H1 (cell line): ENCODE results near the gene TNFAIP2. TPM values are rescaled to one million over a fixed set of nuclear protein-coding genes. Genes with fewer than 3 reads are reported as not detected.

ENCODE experiments used
- CTCF ChIA-PET: fragments of 300-600 bp; sonication (Branson Sonifier 250); formaldehyde crosslinking; loops from one replicate; lab custom pipeline; 2021; ENCODE audit not compliant: partially characterized antibody; lab: Charles Lee
- POLR2A ChIA-PET: fragments of 300-600 bp; sonication (Branson Sonifier 250); formaldehyde crosslinking; loops from one replicate; lab custom pipeline; 2021; ENCODE audit warnings: inconsistent platforms; ENCODE audit not compliant: partially characterized antibody; lab: Charles Lee
- DNase-seq, 2 experiments: peaks; one replicate each; pipeline versions ENCODE4 v3.0.0 to v3.0.0-alpha.2; 2010 to 2022; ENCODE audit warnings: low spot score in 2 of 2, low read depth in 1 of 2, mixed read lengths in 1 of 2
- FAIRE-seq: peaks from 2 replicates; lab custom pipeline; 2011; peaks lifted over from hg19 to GRCh38; lab: Jason Lieb, UNC
- H2AFZ ChIP-seq: 2 replicates; pipeline ENCODE4 v1.8.1; 2012; ENCODE audit warnings: low read length, inconsistent platforms
- H2AK5ac ChIP-seq: 2 replicates; pipeline ENCODE4 v1.6.1; 2013; ENCODE audit warnings: low read depth, low read length
- H2BK120ac ChIP-seq: replicated peaks from 2 replicates; pipeline ENCODE3; 2013; ENCODE audit warnings: low read depth, low read length, inconsistent platforms
- H2BK12ac ChIP-seq: 2 replicates; pipeline ENCODE4 v1.6.1; 2013; ENCODE audit warnings: low read depth, low read length
- H2BK15ac ChIP-seq: 2 replicates; pipeline ENCODE4 v1.6.1; 2013; ENCODE audit warnings: low read length
- H2BK20ac ChIP-seq: 2 replicates; pipeline ENCODE4 v1.6.1; 2013; ENCODE audit warnings: low read length
- H2BK5ac ChIP-seq: 2 replicates; pipeline ENCODE4 v1.6.1; 2013; ENCODE audit warnings: low read depth, low read length
- H3K14ac ChIP-seq: 2 replicates; pipeline ENCODE4 v1.6.1; 2013; ENCODE audit warnings: inconsistent platforms; ENCODE audit not compliant: insufficient read length
- H3K18ac ChIP-seq: 2 replicates; pipeline ENCODE4 v1.6.1; 2013; ENCODE audit warnings: low read length; ENCODE audit errors: extremely low read depth
- H3K23ac ChIP-seq: 2 replicates; pipeline ENCODE4 v1.6.1; 2013; ENCODE audit warnings: inconsistent platforms; ENCODE audit not compliant: insufficient read length
- H3K23me2 ChIP-seq: 2 replicates; pipeline ENCODE4 v1.6.1; 2013; ENCODE audit warnings: low read depth, low read length
- H3K27ac ChIP-seq: 2 replicates; pipeline ENCODE4 v1.6.1; 2011; ENCODE audit warnings: low read depth, low read length, inconsistent platforms
- H3K27me3 ChIP-seq, 4 experiments: replicated peaks in 1 of 4; 1 replicate in 1 of 4; 2 replicates in 3 of 4; pipeline versions ENCODE4 v1.6.1 to v1.8.1; 2011 to 2013; ENCODE audit warnings: low read length in 3 of 4, mild to moderate bottlenecking in 3 of 4, inconsistent platforms in 2 of 4, mixed read lengths in 2 of 4, moderate library complexity in 1 of 4; ENCODE audit not compliant: control insufficient read depth in 3 of 4, insufficient read depth in 3 of 4; ENCODE audit errors: extremely low read depth in 1 of 4
- H3K36me3 ChIP-seq, 4 experiments: 2 replicates each; pipeline versions ENCODE4 v1.6.1 to v1.8.1; 2011 to 2013; ENCODE audit warnings: mild to moderate bottlenecking in 4 of 4, low read length in 3 of 4, moderate library complexity in 2 of 4, control low read depth in 1 of 4, inconsistent platforms in 1 of 4; ENCODE audit not compliant: insufficient read depth in 4 of 4, control insufficient read depth in 2 of 4
- H3K4ac ChIP-seq: replicated peaks from 2 replicates; pipeline ENCODE3; 2013; ENCODE audit warnings: low read length, low read depth, mixed read lengths, inconsistent platforms; ENCODE audit not compliant: insufficient read length
- H3K4me1 ChIP-seq, 4 experiments: replicated peaks in 1 of 4; 1 replicate in 1 of 4; 2 replicates in 3 of 4; pipeline versions ENCODE4 v1.6.1 to v1.8.1; 2011 to 2013; ENCODE audit warnings: low read length in 3 of 4, inconsistent platforms in 2 of 4, mixed read lengths in 1 of 4; ENCODE audit not compliant: insufficient read depth in 4 of 4, control insufficient read depth in 3 of 4
- H3K4me2 ChIP-seq, 2 experiments: 2 replicates each; pipeline versions ENCODE4 v1.6.1 to v1.8.1; 2011 to 2013; ENCODE audit warnings: low read depth in 2 of 2, low read length in 2 of 2, control low read depth in 1 of 2, inconsistent platforms in 1 of 2, mild to moderate bottlenecking in 1 of 2; ENCODE audit not compliant: insufficient read depth in 1 of 2
- H3K4me3 ChIP-seq, 4 experiments: fragments of 200-600, 300-600 bp in 1 of 4; sonication (generic), shearing (Covaris generic), sonication (Bioruptor Twin) in 1 of 4; 2 replicates each; pipeline versions ENCODE4 v1.5.1 to v1.8.1; 2011 to 2016; ENCODE audit warnings: low read length in 4 of 4, low read depth in 3 of 4, control low read depth in 2 of 4, inconsistent platforms in 2 of 4, mild to moderate bottlenecking in 2 of 4, mixed read lengths in 1 of 4, moderate library complexity in 1 of 4; ENCODE audit not compliant: insufficient read depth in 2 of 4; ENCODE audit errors: extremely low read depth in 1 of 4
- H3K56ac ChIP-seq: replicated peaks from 2 replicates; pipeline ENCODE3; 2013; ENCODE audit warnings: low read depth, mild to moderate bottlenecking, mixed read lengths, low read length, inconsistent platforms; ENCODE audit not compliant: insufficient read length
- H3K79me1 ChIP-seq: 2 replicates; pipeline ENCODE4 v1.6.1; 2013; ENCODE audit warnings: low read depth, low read length, control low read depth
- H3K79me2 ChIP-seq, 2 experiments: 2 replicates each; pipeline versions ENCODE4 v1.6.1 to v1.8.1; 2012 to 2013; ENCODE audit warnings: low read length in 2 of 2, mild to moderate bottlenecking in 2 of 2, inconsistent platforms in 1 of 2; ENCODE audit not compliant: insufficient read depth in 2 of 2, control insufficient read depth in 1 of 2
- H3K9ac ChIP-seq, 4 experiments: replicated peaks in 1 of 4; 1 replicate in 1 of 4; 2 replicates in 3 of 4; pipeline versions ENCODE4 v1.6.1 to v1.8.1; 2011 to 2013; ENCODE audit warnings: low read depth in 3 of 4, low read length in 3 of 4, control low read depth in 2 of 4, mild to moderate bottlenecking in 2 of 4, moderate library complexity in 2 of 4, inconsistent platforms in 1 of 4; ENCODE audit errors: extremely low read depth in 1 of 4
- H3K9me3 ChIP-seq, 2 experiments: 2 replicates each; pipeline versions ENCODE4 v1.6.1 to v1.8.1; 2012 to 2013; ENCODE audit warnings: mild to moderate bottlenecking in 2 of 2, moderate library complexity in 2 of 2, control low read depth in 1 of 2, inconsistent platforms in 1 of 2, low read depth in 1 of 2, low read length in 1 of 2, mixed read lengths in 1 of 2; ENCODE audit not compliant: insufficient read depth in 2 of 2
- H4K20me1 ChIP-seq, 2 experiments: replicated peaks in 1 of 2; 2 replicates each; pipeline versions ENCODE3 to v1.8.1; 2011 to 2013; ENCODE audit warnings: inconsistent platforms in 2 of 2, low read length in 2 of 2, mild to moderate bottlenecking in 1 of 2; ENCODE audit not compliant: insufficient read depth in 2 of 2, control insufficient read depth in 1 of 2
- H4K5ac ChIP-seq: 2 replicates; pipeline ENCODE4 v1.6.1; 2013; ENCODE audit warnings: low read length, low read depth, mixed read lengths, inconsistent platforms; ENCODE audit not compliant: insufficient read length
- H4K8ac ChIP-seq: 2 replicates; pipeline ENCODE4 v1.8.0; 2013; ENCODE audit warnings: mild to moderate bottlenecking, moderate library complexity, low read length, inconsistent platforms; ENCODE audit not compliant: insufficient read depth; ENCODE audit errors: extremely low read depth
- H4K91ac ChIP-seq: replicated peaks from 2 replicates; pipeline ENCODE3; 2013; ENCODE audit warnings: low read length, mixed read lengths, inconsistent platforms; ENCODE audit not compliant: insufficient read length
- CHD1 ChIP-seq: IDR thresholded peaks from 2 replicates; pipeline ENCODE4 v1.6.1; 2012; ENCODE audit warnings: low read depth, low read length, improper control_type of control experiment
- EP300 ChIP-seq, 2 experiments: IDR thresholded peaks; 1 replicate in 1 of 2; 2 replicates in 1 of 2; pipeline ENCODE4 v1.6.1; 2011 to 2012; ENCODE audit warnings: low read depth in 2 of 2, low read length in 2 of 2, mild to moderate bottlenecking in 2 of 2, borderline replicate concordance in 1 of 2, inconsistent platforms in 1 of 2, moderate library complexity in 1 of 2
- EZH2 ChIP-seq: fragments of 200-600 bp; sonication (generic); IDR thresholded peaks from 2 replicates; pipeline ENCODE4 v1.7.1; 2012; ENCODE audit warnings: low read depth, mild to moderate bottlenecking, moderate library complexity, low read length, inconsistent platforms; ENCODE audit not compliant: severe bottlenecking
- HDAC6 ChIP-seq: IDR thresholded peaks from one replicate; pipeline ENCODE4 v1.7.1; 2012; ENCODE audit warnings: low read depth, mild to moderate bottlenecking, inconsistent platforms, low read length, moderate library complexity
- KDM5A ChIP-seq: fragments of 200-600 bp; IDR thresholded peaks from 2 replicates; pipeline ENCODE4 v1.7.1; 2012; ENCODE audit warnings: mild to moderate bottlenecking, low read length, inconsistent platforms, mixed read lengths
- SRF ChIP-seq: IDR thresholded peaks from 2 replicates; pipeline ENCODE4 v1.6.1; 2011; ENCODE audit warnings: mild to moderate bottlenecking, low read depth, low read length, moderate library complexity
- TBP ChIP-seq: IDR thresholded peaks from 2 replicates; pipeline ENCODE4 v1.6.1; 2011; ENCODE audit warnings: low read depth, low read length, improper control_type of control experiment
- YY1 ChIP-seq: IDR thresholded peaks from 2 replicates; pipeline ENCODE4 v1.6.1; 2011; ENCODE audit warnings: low read depth, mild to moderate bottlenecking, low read length
- WGBS, 2 experiments: shearing (Covaris generic) in 1 of 2; methylation state at CpG; one replicate each; pipeline versions ENCODE4 v1.1.6 to v1.1.7; 2013 to 2015; ENCODE audit warnings: low lambda C conversion rate in 2 of 2, mixed read lengths in 2 of 2, inconsistent platforms in 1 of 2, low coverage in 1 of 2, missing lambda C conversion rate in 1 of 2; ENCODE audit not compliant: insufficient replicate concordance in 2 of 2, insufficient coverage in 1 of 2, insufficient read length in 1 of 2; ENCODE audit errors: extremely low coverage in 1 of 2, missing lambda C conversion rate in 1 of 2; 5-methylcytosine and 5-hydroxymethylcytosine counted together
- polyA plus RNA-seq, 7 experiments: library from polyadenylated mRNA; depleted of rRNA in 3 of 7; stranded (reverse) in 5 of 7; unstranded in 2 of 7; fragments of >200 nt in 5 of 7; fragments of 200-250 nt in 2 of 7; gene quantifications; 1 replicate in 5 of 7; 2 replicates in 1 of 7; 4 replicates in 1 of 7; pipeline versions ENCODE4 v1.2.1 to v1.2.3, GENCODE V29; 2011 to 2013; ENCODE audit warnings: missing spikeins in 2 of 7, mixed read lengths in 2 of 7
- total RNA-seq: library from RNA; stranded (reverse); fragmentation: NEBNext Ultra II Directional; extraction: Animal tissue kit (Norgen Biotek cat#: 25700); gene quantifications from 2 replicates; pipeline ENCODE4 v1.2.1, GENCODE V29; 2021

The TNFAIP2 gene
- total and polyA plus RNA-seq, 2 of the 8 experiments (the other 6 are each of a cell fraction or from before 2014, with no cell fraction given), result 28.3 to 34.5 TPM

GRCh38 chr14:103102689-103103260, 20.5 kb upstream of the TNFAIP2 start:
- Histone ChIP-seq H2AFZ (no peak overlapping the region), H3K9ac (no peak overlapping the region), H2BK15ac (no peak overlapping the region), H2BK120ac (no peak overlapping the region), H4K8ac (peak overlapping the region; percentile 38; the same call in 1 of the 2 replicates), H4K5ac (no peak overlapping the region), H2BK20ac (no peak overlapping the region), H3K23ac (no peak overlapping the region), H3K4ac (no peak overlapping the region), H3K9me3 (no peaks in the 10 kb centered on the region), H3K79me1 (no peaks in the 10 kb centered on the region), H2AK5ac (no peak overlapping the region), H3K27ac (no peak overlapping the region), H2BK5ac (no peak overlapping the region), H2BK12ac (peak overlapping the region; percentile 50; the same call in 1 of the 2 replicates), H3K56ac (no peak overlapping the region), H3K79me2 (no peaks in the 10 kb centered on the region), H3K27me3 (peaks cover 7 to 42% (median 34%) of the 10 kb centered on the region in 4 experiments), H3K4me3 (peak overlapping the region in 1 of 4 experiments; percentile 28; a peak in 1 of 8 replicates), H4K20me1 (peaks cover 0 to 3% of the 10 kb centered on the region in 2 experiments), H3K4me2 (peak overlapping the region in 1 of 2 experiments; percentile 34; a peak in 1 of 4 replicates), H3K14ac (no peak overlapping the region), H4K91ac (no peak overlapping the region), H3K4me1 (peaks cover 0 to 34% (median 14%) of the 10 kb centered on the region in 4 experiments; a peak in 6 of 7 replicates), H3K23me2 (peaks cover 3% of the 10 kb centered on the region; the same call in 1 of the 2 replicates), H3K18ac (no peak overlapping the region), H3K36me3 (no peaks in the 10 kb centered on the region)
- ChIA-PET POLR2A (interaction anchor here (0.7 to 1.3 kb wide), 4 partner anchors 21 to 197 kb away, joined by 3 to 4 read pairs (median 3); partner anchors contain the start of gene TNFAIP2), CTCF (interaction anchor here (0.7 to 10.4 kb wide), 8 partner anchors 18 to 190 kb away, joined by 3 to 276 read pairs (median 50); partner anchors contain the start of genes LBHD2 and TNFAIP2)
- TF ChIP-seq SRF (no peak), YY1 (no peak), TBP (no peak), EP300 (IDR thresholded peaks at IDR 0.05; ENCODE audit: borderline replicate concordance in 1 of 2, low read depth in 2 of 2, low read length in 2 of 2) (no peak), EZH2 (peak; percentile 44), HDAC6 (no peak), KDM5A (no peak), CHD1 (no peak)
- 72% methylated on average over 39 of the region's 39 CpGs; no CpG with 5 or more reads in 1 of the 2 experiments for WGBS, 2 experiments
- no peak for DNase-seq
- FAIRE-seq, result no peak
